H1 (cell line): ENCODE data around the gene F7. TPM values are rescaled to one million over a fixed set of nuclear protein-coding genes. Genes with fewer than 3 reads are reported as not detected.

Experiments
- CTCF ChIA-PET: fragments of 300-600 bp; sonication (Branson Sonifier 250); formaldehyde crosslinking; loops from one replicate; lab custom pipeline; 2021; ENCODE audit not compliant: partially characterized antibody; lab: Charles Lee
- POLR2A ChIA-PET: fragments of 300-600 bp; sonication (Branson Sonifier 250); formaldehyde crosslinking; loops from one replicate; lab custom pipeline; 2021; ENCODE audit warnings: inconsistent platforms; ENCODE audit not compliant: partially characterized antibody; lab: Charles Lee
- DNase-seq, 2 experiments: peaks; one replicate each; pipeline versions ENCODE4 v3.0.0 to v3.0.0-alpha.2; 2010 to 2022; ENCODE audit warnings: low spot score in 2 of 2, low read depth in 1 of 2, mixed read lengths in 1 of 2
- FAIRE-seq: peaks from 2 replicates; lab custom pipeline; 2011; peaks lifted over from hg19 to GRCh38; lab: Jason Lieb, UNC
- H2AFZ ChIP-seq: 2 replicates; pipeline ENCODE4 v1.8.1; 2012; ENCODE audit warnings: low read length, inconsistent platforms
- H2AK5ac ChIP-seq: 2 replicates; pipeline ENCODE4 v1.6.1; 2013; ENCODE audit warnings: low read depth, low read length
- H2BK120ac ChIP-seq: replicated peaks from 2 replicates; pipeline ENCODE3; 2013; ENCODE audit warnings: low read depth, low read length, inconsistent platforms
- H2BK12ac ChIP-seq: 2 replicates; pipeline ENCODE4 v1.6.1; 2013; ENCODE audit warnings: low read depth, low read length
- H2BK15ac ChIP-seq: 2 replicates; pipeline ENCODE4 v1.6.1; 2013; ENCODE audit warnings: low read length
- H2BK20ac ChIP-seq: 2 replicates; pipeline ENCODE4 v1.6.1; 2013; ENCODE audit warnings: low read length
- H2BK5ac ChIP-seq: 2 replicates; pipeline ENCODE4 v1.6.1; 2013; ENCODE audit warnings: low read depth, low read length
- H3K14ac ChIP-seq: 2 replicates; pipeline ENCODE4 v1.6.1; 2013; ENCODE audit warnings: inconsistent platforms; ENCODE audit not compliant: insufficient read length
- H3K18ac ChIP-seq: 2 replicates; pipeline ENCODE4 v1.6.1; 2013; ENCODE audit warnings: low read length; ENCODE audit errors: extremely low read depth
- H3K23ac ChIP-seq: 2 replicates; pipeline ENCODE4 v1.6.1; 2013; ENCODE audit warnings: inconsistent platforms; ENCODE audit not compliant: insufficient read length
- H3K23me2 ChIP-seq: 2 replicates; pipeline ENCODE4 v1.6.1; 2013; ENCODE audit warnings: low read depth, low read length
- H3K27ac ChIP-seq: 2 replicates; pipeline ENCODE4 v1.6.1; 2011; ENCODE audit warnings: low read depth, low read length, inconsistent platforms
- H3K27me3 ChIP-seq, 4 experiments: replicated peaks in 1 of 4; 1 replicate in 1 of 4; 2 replicates in 3 of 4; pipeline versions ENCODE4 v1.6.1 to v1.8.1; 2011 to 2013; ENCODE audit warnings: low read length in 3 of 4, mild to moderate bottlenecking in 3 of 4, inconsistent platforms in 2 of 4, mixed read lengths in 2 of 4, moderate library complexity in 1 of 4; ENCODE audit not compliant: control insufficient read depth in 3 of 4, insufficient read depth in 3 of 4; ENCODE audit errors: extremely low read depth in 1 of 4
- H3K36me3 ChIP-seq, 4 experiments: 2 replicates each; pipeline versions ENCODE4 v1.6.1 to v1.8.1; 2011 to 2013; ENCODE audit warnings: mild to moderate bottlenecking in 4 of 4, low read length in 3 of 4, moderate library complexity in 2 of 4, control low read depth in 1 of 4, inconsistent platforms in 1 of 4; ENCODE audit not compliant: insufficient read depth in 4 of 4, control insufficient read depth in 2 of 4
- H3K4ac ChIP-seq: replicated peaks from 2 replicates; pipeline ENCODE3; 2013; ENCODE audit warnings: low read length, low read depth, mixed read lengths, inconsistent platforms; ENCODE audit not compliant: insufficient read length
- H3K4me1 ChIP-seq, 4 experiments: replicated peaks in 1 of 4; 1 replicate in 1 of 4; 2 replicates in 3 of 4; pipeline versions ENCODE4 v1.6.1 to v1.8.1; 2011 to 2013; ENCODE audit warnings: low read length in 3 of 4, inconsistent platforms in 2 of 4, mixed read lengths in 1 of 4; ENCODE audit not compliant: insufficient read depth in 4 of 4, control insufficient read depth in 3 of 4
- H3K4me2 ChIP-seq, 2 experiments: 2 replicates each; pipeline versions ENCODE4 v1.6.1 to v1.8.1; 2011 to 2013; ENCODE audit warnings: low read depth in 2 of 2, low read length in 2 of 2, control low read depth in 1 of 2, inconsistent platforms in 1 of 2, mild to moderate bottlenecking in 1 of 2; ENCODE audit not compliant: insufficient read depth in 1 of 2
- H3K4me3 ChIP-seq, 4 experiments: fragments of 200-600, 300-600 bp in 1 of 4; sonication (generic), shearing (Covaris generic), sonication (Bioruptor Twin) in 1 of 4; 2 replicates each; pipeline versions ENCODE4 v1.5.1 to v1.8.1; 2011 to 2016; ENCODE audit warnings: low read length in 4 of 4, low read depth in 3 of 4, control low read depth in 2 of 4, inconsistent platforms in 2 of 4, mild to moderate bottlenecking in 2 of 4, mixed read lengths in 1 of 4, moderate library complexity in 1 of 4; ENCODE audit not compliant: insufficient read depth in 2 of 4; ENCODE audit errors: extremely low read depth in 1 of 4
- H3K56ac ChIP-seq: replicated peaks from 2 replicates; pipeline ENCODE3; 2013; ENCODE audit warnings: low read depth, mild to moderate bottlenecking, mixed read lengths, low read length, inconsistent platforms; ENCODE audit not compliant: insufficient read length
- H3K79me1 ChIP-seq: 2 replicates; pipeline ENCODE4 v1.6.1; 2013; ENCODE audit warnings: low read depth, low read length, control low read depth
- H3K79me2 ChIP-seq, 2 experiments: 2 replicates each; pipeline versions ENCODE4 v1.6.1 to v1.8.1; 2012 to 2013; ENCODE audit warnings: low read length in 2 of 2, mild to moderate bottlenecking in 2 of 2, inconsistent platforms in 1 of 2; ENCODE audit not compliant: insufficient read depth in 2 of 2, control insufficient read depth in 1 of 2
- H3K9ac ChIP-seq, 4 experiments: replicated peaks in 1 of 4; 1 replicate in 1 of 4; 2 replicates in 3 of 4; pipeline versions ENCODE4 v1.6.1 to v1.8.1; 2011 to 2013; ENCODE audit warnings: low read depth in 3 of 4, low read length in 3 of 4, control low read depth in 2 of 4, mild to moderate bottlenecking in 2 of 4, moderate library complexity in 2 of 4, inconsistent platforms in 1 of 4; ENCODE audit errors: extremely low read depth in 1 of 4
- H3K9me3 ChIP-seq, 2 experiments: 2 replicates each; pipeline versions ENCODE4 v1.6.1 to v1.8.1; 2012 to 2013; ENCODE audit warnings: mild to moderate bottlenecking in 2 of 2, moderate library complexity in 2 of 2, control low read depth in 1 of 2, inconsistent platforms in 1 of 2, low read depth in 1 of 2, low read length in 1 of 2, mixed read lengths in 1 of 2; ENCODE audit not compliant: insufficient read depth in 2 of 2
- H4K20me1 ChIP-seq, 2 experiments: replicated peaks in 1 of 2; 2 replicates each; pipeline versions ENCODE3 to v1.8.1; 2011 to 2013; ENCODE audit warnings: inconsistent platforms in 2 of 2, low read length in 2 of 2, mild to moderate bottlenecking in 1 of 2; ENCODE audit not compliant: insufficient read depth in 2 of 2, control insufficient read depth in 1 of 2
- H4K5ac ChIP-seq: 2 replicates; pipeline ENCODE4 v1.6.1; 2013; ENCODE audit warnings: low read length, low read depth, mixed read lengths, inconsistent platforms; ENCODE audit not compliant: insufficient read length
- H4K8ac ChIP-seq: 2 replicates; pipeline ENCODE4 v1.8.0; 2013; ENCODE audit warnings: mild to moderate bottlenecking, moderate library complexity, low read length, inconsistent platforms; ENCODE audit not compliant: insufficient read depth; ENCODE audit errors: extremely low read depth
- H4K91ac ChIP-seq: replicated peaks from 2 replicates; pipeline ENCODE3; 2013; ENCODE audit warnings: low read length, mixed read lengths, inconsistent platforms; ENCODE audit not compliant: insufficient read length
- JUN ChIP-seq: IDR thresholded peaks from 2 replicates; pipeline ENCODE4 v1.6.1; 2011; ENCODE audit warnings: low read depth, mild to moderate bottlenecking, improper control_type of control experiment, low read length
- RAD21 ChIP-seq, 2 experiments: IDR thresholded peaks in 1 of 2; conservative IDR thresholded peaks in 1 of 2; 2 replicates each; pipeline ENCODE4 v1.6.1; 2011; ENCODE audit warnings: low read depth in 2 of 2, low read length in 2 of 2, improper control_type of control experiment in 1 of 2, inconsistent platforms in 1 of 2, mild to moderate bottlenecking in 1 of 2, moderate library complexity in 1 of 2
- SIN3A ChIP-seq, 2 experiments: IDR thresholded peaks in 1 of 2; conservative IDR thresholded peaks in 1 of 2; 2 replicates each; pipeline ENCODE4 v1.6.1; 2011 to 2012; ENCODE audit warnings: low read length in 2 of 2, improper control_type of control experiment in 1 of 2, low read depth in 1 of 2, mild to moderate bottlenecking in 1 of 2
- SRF ChIP-seq: IDR thresholded peaks from 2 replicates; pipeline ENCODE4 v1.6.1; 2011; ENCODE audit warnings: mild to moderate bottlenecking, low read depth, low read length, moderate library complexity
- WGBS, 2 experiments: shearing (Covaris generic) in 1 of 2; methylation state at CpG; one replicate each; pipeline versions ENCODE4 v1.1.6 to v1.1.7; 2013 to 2015; ENCODE audit warnings: low lambda C conversion rate in 2 of 2, mixed read lengths in 2 of 2, inconsistent platforms in 1 of 2, low coverage in 1 of 2, missing lambda C conversion rate in 1 of 2; ENCODE audit not compliant: insufficient replicate concordance in 2 of 2, insufficient coverage in 1 of 2, insufficient read length in 1 of 2; ENCODE audit errors: extremely low coverage in 1 of 2, missing lambda C conversion rate in 1 of 2; 5-methylcytosine and 5-hydroxymethylcytosine counted together
- polyA plus RNA-seq, 7 experiments: library from polyadenylated mRNA; depleted of rRNA in 3 of 7; stranded (reverse) in 5 of 7; unstranded in 2 of 7; fragments of >200 nt in 5 of 7; fragments of 200-250 nt in 2 of 7; gene quantifications; 1 replicate in 5 of 7; 2 replicates in 1 of 7; 4 replicates in 1 of 7; pipeline versions ENCODE4 v1.2.1 to v1.2.3, GENCODE V29; 2011 to 2013; ENCODE audit warnings: missing spikeins in 2 of 7, mixed read lengths in 2 of 7
- total RNA-seq: library from RNA; stranded (reverse); fragmentation: NEBNext Ultra II Directional; extraction: Animal tissue kit (Norgen Biotek cat#: 25700); gene quantifications from 2 replicates; pipeline ENCODE4 v1.2.1, GENCODE V29; 2021

The F7 gene
- total and polyA plus RNA-seq, 2 of the 8 experiments (the other 6 are each of a cell fraction or from before 2014, with no cell fraction given) = 0.43 to 0.98 TPM

DNA sequence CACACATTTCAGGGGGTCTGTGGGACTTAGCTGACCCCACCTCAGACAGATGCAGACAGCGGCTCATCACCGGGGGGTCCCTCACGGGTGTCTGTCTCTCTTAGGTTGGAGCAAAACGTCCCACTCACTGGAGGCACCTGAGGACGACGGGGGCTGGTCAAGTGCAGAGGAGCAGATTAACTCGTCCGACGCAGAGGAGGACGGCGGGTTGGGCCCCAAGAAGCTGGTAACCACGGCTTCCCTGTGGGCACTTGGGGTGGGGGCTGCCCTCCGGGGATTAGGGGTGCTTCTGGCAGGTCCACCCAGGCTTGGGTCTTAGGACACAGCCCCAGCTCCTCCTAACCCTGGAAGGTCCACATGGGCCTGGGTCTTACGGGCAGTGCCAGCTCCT is 11.2 kb upstream of the F7 start:
- Histone ChIP-seq H3K56ac (no peak overlapping the region), H4K5ac (no peak overlapping the region), H3K4me3 (no peak overlapping the region), H3K14ac (no peak overlapping the region), H2BK15ac (no peak overlapping the region), H3K79me1 (no peaks in the 10 kb centered on the region; the same call in 1 of the 2 replicates), H2BK20ac (no peak overlapping the region), H4K91ac (no peak overlapping the region), H3K4me1 (peaks cover 0 to 6% (median 4%) of the 10 kb centered on the region in 4 experiments; a peak in 2 of 7 replicates), H2BK5ac (no peak overlapping the region), H3K18ac (no peak overlapping the region), H2BK120ac (no peak overlapping the region), H3K79me2 (no peaks in the 10 kb centered on the region), H3K36me3 (no peaks in the 10 kb centered on the region; a peak in 1 of 8 replicates), H3K9me3 (no peaks in the 10 kb centered on the region), H2AFZ (no peak overlapping the region), H3K23me2 (peaks cover 2% of the 10 kb centered on the region; the same call in 1 of the 2 replicates), H3K27me3 (no peaks in the 10 kb centered on the region), H3K4me2 (no peak overlapping the region), H2BK12ac (no peak overlapping the region), H2AK5ac (no peak overlapping the region), H4K20me1 (peaks cover 0 to 1% of the 10 kb centered on the region in 2 experiments), H3K27ac (no peak overlapping the region), H3K4ac (no peak overlapping the region), H3K23ac (no peak overlapping the region), H3K9ac (no peak overlapping the region), H4K8ac (no peak overlapping the region)
- ChIA-PET POLR2A (interaction anchor here (3.1 kb wide), 1 partner anchor 10 kb away, joined by 14 read pairs; the partner anchor contains the start of gene F7), CTCF (interaction anchor here (0.8 to 2.3 kb wide), 5 partner anchors 9 to 59 kb away, joined by 3 to 6 read pairs (median 3); no protein-coding TSS in a partner anchor)
- TF ChIP-seq SRF (no peak), SIN3A (conservative IDR thresholded peaks at IDR 0.05 in 1 of 2, IDR thresholded peaks at IDR 0.05 in 1 of 2; ENCODE audit: low read depth in 1 of 2, low read length in 2 of 2) (no peak), JUN (no peak), RAD21 (IDR thresholded peaks at IDR 0.05 in 1 of 2, conservative IDR thresholded peaks at IDR 0.05 in 1 of 2; ENCODE audit: low read depth in 2 of 2, low read length in 2 of 2) (no peak)
- WGBS, 2 experiments = 90% methylated on average over 13 of the region's 14 CpGs; no CpG with 5 or more reads in 1 of the 2 experiments
- DNase-seq (no peak), FAIRE-seq (no peak)
